Measurements from ENCODE around the gene GTF3C4. TPM values are rescaled to one million over a fixed set of nuclear protein-coding genes. Genes with fewer than 3 reads are reported as not detected.

Gene GTF3C4
- polyA plus RNA-seq, 1 of the 3 experiments (the other 2 are of a cell fraction): 2.8 TPM

- 26% methylated on average over 3 of the region's 3 CpGs for WGBS (ENCODE audit: low lambda C conversion rate)
Measured at GRCh38 chr9:132731230-132731629, 61.0 kb downstream of the GTF3C4 start.

GRCh38 chr9:132732326-132733259 is 62.3 kb downstream of the GTF3C4 start:
- Histone ChIP-seq H3K27me3 (ENCODE audit: insufficient read depth) (no peaks in the 10 kb centered on the region; the same call in 1 of the 2 replicates), H3F3A (replicated peaks; ENCODE audit: insufficient read depth) (no peaks in the 10 kb centered on the region), H2AFZ (ENCODE audit: low read depth) (no peak overlapping the region), H3K4me1 (ENCODE audit: control insufficient read depth in 1 of 2, insufficient read depth in 2 of 2, low read depth in 1 of 2, low read length in 1 of 2) (no peaks in the 10 kb centered on the region), H3K36me3 (replicated peaks in 1 of 2; ENCODE audit: control insufficient read depth in 1 of 2, insufficient read depth in 2 of 2, low read length in 1 of 2) (no peaks in the 10 kb centered on the region), H3K9me3 (no peaks in the 10 kb centered on the region), H3K9ac (no peak overlapping the region), H3K4me2 (no peak overlapping the region), H3K27ac (ENCODE audit: low read depth in 2 of 2, low read length in 1 of 2) (no peak overlapping the region), H3K4me3 (ENCODE audit: low read depth in 2 of 2, low read length in 1 of 2) (no peak overlapping the region), H3K79me2 (ENCODE audit: insufficient read depth) (no peaks in the 10 kb centered on the region), H4K20me1 (ENCODE audit: insufficient read depth) (no peaks in the 10 kb centered on the region), H3K9me2 (no peaks in the 10 kb centered on the region)
- no peak for TF ChIP-seq PBX3 (IDR thresholded peaks at IDR 0.05)
- TF ChIP-seq ELF1 (IDR thresholded peaks at IDR 0.05): no peak
- no peak for TF ChIP-seq RXRA (IDR thresholded peaks at IDR 0.05; ENCODE audit: borderline replicate concordance, low read depth)
- no peak for TF ChIP-seq RCOR1 (IDR thresholded peaks at IDR 0.05; ENCODE audit: low read length)
- TF ChIP-seq TAF1 (IDR thresholded peaks at IDR 0.05; ENCODE audit: borderline replicate concordance, low read depth, low read length): no peak
- no peak for TF ChIP-seq USF1 (IDR thresholded peaks at IDR 0.05; ENCODE audit: borderline replicate concordance, low read depth)
- TF ChIP-seq JUND (IDR thresholded peaks at IDR 0.05): no peak
- TF ChIP-seq MXI1 (IDR thresholded peaks at IDR 0.05; ENCODE audit: low read depth, low read length): no peak
- no peak for TF ChIP-seq RAD21 (IDR thresholded peaks at IDR 0.05; ENCODE audit: low read length)
- TF ChIP-seq NFIC (IDR thresholded peaks at IDR 0.05; ENCODE audit: borderline replicate concordance): no peak
- no peak for TF ChIP-seq YY1 (IDR thresholded peaks at IDR 0.05; ENCODE audit: low read depth)
- no peak for TF ChIP-seq TEAD4 (IDR thresholded peaks at IDR 0.05; ENCODE audit: borderline replicate concordance, insufficient read depth)
- CTCF ChIA-PET: no interaction called here
- no peak for DNase-seq
- POLR2A ChIA-PET: interaction anchor here (0.6 kb wide), 1 partner anchor 1621 kb away, joined by 3 read pairs; no protein-coding TSS in a partner anchor
- 53% methylated on average over 17 of the region's 17 CpGs for WGBS (ENCODE audit: low lambda C conversion rate)

More at GRCh38 chr9:132731230-132731629, 61.0 kb downstream of the GTF3C4 start:
- no peak for DNase-seq
- ChIA-PET CTCF (interaction anchor here (1.0 kb wide), 1 partner anchor 291 kb away, joined by 3 read pairs; no protein-coding TSS in a partner anchor), POLR2A (no interaction called here)
- no peaks in the 10 kb centered on the region for H3K79me2 ChIP-seq (ENCODE audit: insufficient read depth)
- H3K4me3 ChIP-seq (ENCODE audit: low read depth in 2 of 2, low read length in 1 of 2): no peak overlapping the region
- TF ChIP-seq CHD2 (IDR thresholded peaks at IDR 0.05; ENCODE audit: low read length, partially characterized antibody) (no peak), JUND (IDR thresholded peaks at IDR 0.05) (no peak), USF2 (IDR thresholded peaks at IDR 0.05; ENCODE audit: borderline replicate concordance, low read depth, low read length) (no peak), MEF2A (IDR thresholded peaks at IDR 0.05; ENCODE audit: borderline replicate concordance, low read depth) (no peak), FOXM1 (IDR thresholded peaks at IDR 0.05; ENCODE audit: low read depth) (no peak), RFX5 (IDR thresholded peaks at IDR 0.05; ENCODE audit: low read length) (no peak), YY1 (IDR thresholded peaks at IDR 0.05; ENCODE audit: low read depth) (no peak), SMC3 (IDR thresholded peaks at IDR 0.05; ENCODE audit: low read depth, low read length) (no peak), FOXJ3 (CRISPR knock-in tag; IDR thresholded peaks at IDR 0.05) (no peak)
- TF ChIP-seq, protein P1, sequence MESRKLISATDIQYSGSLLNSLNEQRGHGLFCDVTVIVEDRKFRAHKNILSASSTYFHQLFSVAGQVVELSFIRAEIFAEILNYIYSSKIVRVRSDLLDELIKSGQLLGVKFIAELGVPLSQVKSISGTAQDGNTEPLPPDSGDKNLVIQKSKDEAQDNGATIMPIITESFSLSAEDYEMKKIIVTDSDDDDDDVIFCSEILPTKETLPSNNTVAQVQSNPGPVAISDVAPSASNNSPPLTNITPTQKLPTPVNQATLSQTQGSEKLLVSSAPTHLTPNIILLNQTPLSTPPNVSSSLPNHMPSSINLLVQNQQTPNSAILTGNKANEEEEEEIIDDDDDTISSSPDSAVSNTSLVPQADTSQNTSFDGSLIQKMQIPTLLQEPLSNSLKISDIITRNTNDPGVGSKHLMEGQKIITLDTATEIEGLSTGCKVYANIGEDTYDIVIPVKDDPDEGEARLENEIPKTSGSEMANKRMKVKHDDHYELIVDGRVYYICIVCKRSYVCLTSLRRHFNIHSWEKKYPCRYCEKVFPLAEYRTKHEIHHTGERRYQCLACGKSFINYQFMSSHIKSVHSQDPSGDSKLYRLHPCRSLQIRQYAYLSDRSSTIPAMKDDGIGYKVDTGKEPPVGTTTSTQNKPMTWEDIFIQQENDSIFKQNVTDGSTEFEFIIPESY (IDR thresholded peaks at IDR 0.05; ENCODE audit: borderline replicate concordance, low read depth): no peak
- no peak overlapping the region for H2AFZ ChIP-seq (ENCODE audit: low read depth)
- H3K4me1 ChIP-seq (ENCODE audit: control insufficient read depth in 1 of 2, insufficient read depth in 2 of 2, low read depth in 1 of 2, low read length in 1 of 2): no peaks in the 10 kb centered on the region
- no peaks in the 10 kb centered on the region for H3K36me3 ChIP-seq (replicated peaks in 1 of 2; ENCODE audit: control insufficient read depth in 1 of 2, insufficient read depth in 2 of 2, low read length in 1 of 2)
- H4K20me1 ChIP-seq (ENCODE audit: insufficient read depth): no peaks in the 10 kb centered on the region
- H3K4me2 ChIP-seq: no peak overlapping the region
- no peak overlapping the region for H3K9ac ChIP-seq
- H3F3A ChIP-seq (replicated peaks; ENCODE audit: insufficient read depth): no peaks in the 10 kb centered on the region
- H3K27ac ChIP-seq (ENCODE audit: low read depth in 2 of 2, low read length in 1 of 2): no peak overlapping the region
- H3K27me3 ChIP-seq (ENCODE audit: insufficient read depth): peaks cover 5% of the 10 kb centered on the region; the same call in 1 of the 2 replicates
- no peaks in the 10 kb centered on the region for H3K9me3 ChIP-seq
- H3K9me2 ChIP-seq: no peaks in the 10 kb centered on the region
